Heart right ventricle (tissue), 16 donors: ENCODE measurements around the gene CDK10. TPM values are rescaled to one million over a fixed set of nuclear protein-coding genes. Genes with fewer than 3 reads are reported as not detected.
A peak's percentile ranks its signal among the peaks of the same experiment; 100 is the strongest.

Experiments
- ATAC-seq, 8 donors: fragments of 200-7000 bp; cut with Tn5 transposase; one replicate each; pipeline ENCODE4 v1.9.1; 2020; ENCODE audit warnings: mild to moderate bottlenecking in 8 of 8, moderate library complexity in 8 of 8, moderate number of reproducible peaks in 1 of 8
- DNase-seq, 2 donors: peaks; one replicate each; pipeline ENCODE4 v3.0.0-alpha.2; 2020
- H3K27ac ChIP-seq, 10 donors: fragments of 200-600 bp; sonication (generic) in 2 of 10; one replicate each; pipeline versions ENCODE4 v1.5.0 to v1.8.0; 2020 to 2022; ENCODE audit warnings: mild to moderate bottlenecking in 3 of 10
- H3K27me3 ChIP-seq, 7 donors: fragments of 200-600 bp; one replicate each; pipeline ENCODE4 v1.8.0; 2021 to 2022; ENCODE audit warnings: mild to moderate bottlenecking in 2 of 7
- H3K36me3 ChIP-seq, 9 donors: fragments of 200-600 bp; sonication (generic) in 1 of 9; one replicate each; pipeline versions ENCODE4 v1.5.0 to v1.8.0; 2020 to 2022; ENCODE audit warnings: mild to moderate bottlenecking in 2 of 9
- H3K4me1 ChIP-seq, 9 donors: fragments of 200-600 bp; sonication (generic) in 1 of 9; one replicate each; pipeline versions ENCODE4 v1.5.0 to v1.8.0; 2020 to 2022; ENCODE audit warnings: mild to moderate bottlenecking in 4 of 9
- H3K4me3 ChIP-seq, 10 donors: fragments of 200-600 bp; sonication (generic) in 2 of 10; one replicate each; pipeline versions ENCODE4 v1.5.0 to v1.8.0; 2020 to 2022; ENCODE audit warnings: mild to moderate bottlenecking in 7 of 10, moderate library complexity in 2 of 10
- H3K9me3 ChIP-seq, 11 donors: fragments of 200-600 bp in 10 of 11; sonication (generic) in 2 of 11; one replicate each; pipeline versions ENCODE4 v1.5.0 to v1.8.0; 2013 to 2022; ENCODE audit warnings: mild to moderate bottlenecking in 2 of 11, control low read depth in 1 of 11, moderate library complexity in 1 of 11
- CTCF ChIP-seq, 9 donors: fragments of 200-600 bp; sonication (generic) in 2 of 9; IDR thresholded peaks; one replicate each; pipeline versions ENCODE4 v1.5.0 to v1.8.0; 2021 to 2022; ENCODE audit warnings: antibody characterized with exemption in 9 of 9, mild to moderate bottlenecking in 5 of 9, moderate library complexity in 1 of 9
- WGBS, 2 donors: extraction: QIAGEN DNeasy Blood & Tissue Kit; methylation state at CpG; one replicate each; pipeline ENCODE4 v1.1.7; 2013; ENCODE audit warnings: inconsistent platforms in 1 of 2; 5-methylcytosine and 5-hydroxymethylcytosine counted together
- intact Hi-C, 10 donors: fragments of 100-400 bp; cut with DNase I; formaldehyde crosslinking; loops; one replicate each; pipeline versions ENCODE4 v1.11.1 to v1.14.2; 2022
- polyA plus RNA-seq, 2 donors: library from polyadenylated mRNA; stranded (reverse); fragments of 200-250 nt; gene quantifications; one replicate each; pipeline ENCODE4 v1.2.3, GENCODE V29; 2013
- total RNA-seq, 10 donors: library from RNA; stranded (reverse); fragmentation: NEBNext Ultra II Directional in 3 of 10; extraction: Animal tissue kit (Norgen Biotek cat#: 25700) in 3 of 10; gene quantifications; one replicate each; pipeline versions ENCODE4 v1.2.1 to v1.2.4, GENCODE V29; 2021 to 2023
- donor health status: Arrhythmogenic right ventricular cardiomyopathy.
- donor health status: ischemic (EF 13 %, LVEDD 7.1; RV severe dilation, severe dysfunction).
- donor health status: healthy with polysubstance abuse.
- donor health status: DM: no; HTN: yes; CAD: no.
- donor health status: DM: no; HTN: no; CAD: no.
- donor health status: ischemic (EF 25% LVEDD 6.9; RV normal size, moderate dysfunction).
- donor health status: ischemic (EF 25% LVEDD 5.7; RV mildly dilated, moderate dysfunction).
- donor health status: healthy.
- donor health status: DM: yes; HTN: yes; CAD: no.
- donor health status: Ischemic cardiomyopathy.
- donor health status: ischemic (EF 35%, LVEDD 5.7; RV mildly dilated, moderate dysfunction).
- donor health status: nonischemic (EF 11% LVEDD 7.7; RV severe dilation, severe dysfunction).
- donor health status: DM: yes; HTN: yes; CAD: no.
- donor health status: PGD.
- donor health status: ischemic (EF 29% LVEDD 5.4; RV normal size, mild dysfunction).
- donor health status: nonischemic (EF 23%, LVEDD 6.1; RV moderate dilation, normal function).

CDK10 gene
- total and polyA plus RNA-seq, 12 donors: 14.7 to 63.4 (median 21.7) TPM

GRCh38 chr16:89641458-89642119 lies 44.9 kb upstream of the CDK10 start:
- ATAC-seq (no peak), DNase-seq (no peak)
- H3K27ac ChIP-seq: no peak overlapping the region
- intact Hi-C loops: loop anchor here in 7 of 10 donors (2.0 to 10.0 kb wide), 6 partner anchors 64 to 307 kb away; partner anchors contain the start of gene CPNE7 (in 5 of the 7)
- H3K27me3 ChIP-seq: peaks cover 0 to 3% (median 0%) of the 10 kb centered on the region in 7 donors
- 32 to 44% methylated on average over 14 of the region's 14 CpGs for WGBS, 2 donors
- peaks cover 0 to 22% (median 10%) of the 10 kb centered on the region in 9 donors for H3K4me1 ChIP-seq
- peak overlapping the region in 4 of 10 donors; percentile 43 to 54 (median 52) for H3K4me3 ChIP-seq
- no peak for TF ChIP-seq CTCF (IDR thresholded peaks at IDR 0.05)
- peaks cover 0 to 26% (median 21%) of the 10 kb centered on the region in 9 donors for H3K36me3 ChIP-seq
- no peaks in the 10 kb centered on the region for H3K9me3 ChIP-seq

GRCh38 chr16:89642574-89642973 lies 43.9 kb upstream of the CDK10 start:
- peaks cover 0 to 35% (median 29%) of the 10 kb centered on the region in 9 donors for H3K36me3 ChIP-seq
- H3K27me3 ChIP-seq: no peaks in the 10 kb centered on the region
- H3K9me3 ChIP-seq: no peaks in the 10 kb centered on the region
- no peak for TF ChIP-seq CTCF (IDR thresholded peaks at IDR 0.05)
- DNase-seq: no peak
- 82 to 84% methylated on average over 13 of the region's 13 CpGs for WGBS, 2 donors
- intact Hi-C loops: loop anchor here in 7 of 10 donors (5.0 to 10.0 kb wide), 5 partner anchors 65 to 308 kb away; partner anchors contain the start of gene CPNE7 (in 4 of the 7)
- H3K4me1 ChIP-seq: peaks cover 0 to 22% (median 10%) of the 10 kb centered on the region in 9 donors
- H3K27ac ChIP-seq: no peak overlapping the region
- no peak overlapping the region for H3K4me3 ChIP-seq
- no peak for ATAC-seq

- intact Hi-C loops: loop anchor here in 7 of 10 donors (5.0 to 10.0 kb wide), 5 partner anchors 67 to 309 kb away; partner anchors contain the start of gene CPNE7 (in 4 of the 7)
- TF ChIP-seq CTCF (IDR thresholded peaks at IDR 0.05): no peak
- no peaks in the 10 kb centered on the region for H3K9me3 ChIP-seq
- peaks cover 0 to 42% (median 32%) of the 10 kb centered on the region in 9 donors for H3K36me3 ChIP-seq
- 72 to 75% methylated on average over 14 of the region's 14 CpGs for WGBS, 2 donors
- no peak overlapping the region for H3K4me3 ChIP-seq
- no peak overlapping the region for H3K27ac ChIP-seq
- ATAC-seq (no peak), DNase-seq (no peak)
- H3K27me3 ChIP-seq: no peaks in the 10 kb centered on the region
- peaks cover 0 to 22% (median 10%) of the 10 kb centered on the region in 9 donors for H3K4me1 ChIP-seq
These were observed 42.7 kb upstream of the CDK10 start for GRCh38 chr16:89643769-89644300.

- intact Hi-C loops: loop anchor here in 5 of 10 donors (10.0 kb wide), 2 partner anchors 70 to 310 kb away; partner anchors contain the start of gene CPNE7 (in 3 of the 5)
- no peaks in the 10 kb centered on the region for H3K9me3 ChIP-seq
- 80 to 86% methylated on average over 11 of the region's 11 CpGs for WGBS, 2 donors
These were observed 41.4 kb upstream of the CDK10 start for GRCh38 chr16:89645122-89645521.

More at GRCh38 chr16:89645122-89645521, 41.4 kb upstream of the CDK10 start:
- no peaks in the 10 kb centered on the region for H3K27me3 ChIP-seq
- no peak overlapping the region for H3K4me3 ChIP-seq
- TF ChIP-seq CTCF (IDR thresholded peaks at IDR 0.05): no peak
- no peak for DNase-seq
- H3K27ac ChIP-seq: no peak overlapping the region
- H3K36me3 ChIP-seq: peaks cover 0 to 55% (median 36%) of the 10 kb centered on the region in 9 donors
- no peak for ATAC-seq
- peaks cover 0 to 22% (median 10%) of the 10 kb centered on the region in 9 donors for H3K4me1 ChIP-seq
